Endothelial cell of umbilical vein (primary cell): ENCODE data around the gene STK39. TPM values are rescaled to one million over a fixed set of nuclear protein-coding genes. Genes with fewer than 3 reads are reported as not detected.

Source experiments
- BruUV-seq: library from RNA; stranded (reverse); fragments of 400-500 nt; replicated peaks from 2 replicates; lab custom pipeline; 2021; lab: Mats Ljungman, UMichigan
- CTCF ChIA-PET: fragments of 300-600, 350-600 bp; sonication (Branson Sonifier 250); formaldehyde crosslinking; loops from one replicate; lab custom pipeline; 2021; ENCODE audit warnings: antibody characterized with exemption, inconsistent platforms; lab: Charles Lee
- POLR2A ChIA-PET: fragments of 300-600, 350-600 bp; sonication (Branson Sonifier 250); formaldehyde crosslinking; loops from one replicate; lab custom pipeline; 2021; ENCODE audit warnings: antibody characterized with exemption, inconsistent platforms; lab: Charles Lee
- DNase-seq: peaks from one replicate; pipeline ENCODE4 v3.0.0-alpha.2; 2011; ENCODE audit warnings: low read depth, low spot score
- FAIRE-seq: peaks from 2 replicates; lab custom pipeline; 2011; peaks lifted over from hg19 to GRCh38; lab: Jason Lieb, UNC
- H2AFZ ChIP-seq: 2 replicates; pipeline ENCODE4 v1.6.0; 2012; ENCODE audit warnings: low read depth, low read length, control low read depth, inconsistent platforms
- H3K27ac ChIP-seq: 2 replicates; pipeline ENCODE4 v1.5.1; 2011; ENCODE audit warnings: low read depth, mild to moderate bottlenecking, control low read depth, low read length, moderate library complexity; ENCODE audit not compliant: insufficient read depth
- H3K27me3 ChIP-seq, 2 experiments: 2 replicates each; pipeline versions ENCODE4 v1.6.0 to v1.6.1; 2011; ENCODE audit warnings: low read length in 2 of 2, mixed read lengths in 1 of 2; ENCODE audit not compliant: control insufficient read depth in 2 of 2, insufficient read depth in 2 of 2
- H3K36me3 ChIP-seq, 2 experiments: 2 replicates in 1 of 2; 3 replicates in 1 of 2; pipeline ENCODE4 v1.5.1; 2011; ENCODE audit warnings: low read length in 2 of 2, mild to moderate bottlenecking in 1 of 2, moderate library complexity in 1 of 2; ENCODE audit not compliant: control insufficient read depth in 2 of 2, insufficient read depth in 2 of 2; ENCODE audit errors: extremely low read depth in 1 of 2
- H3K4me1 ChIP-seq: 3 replicates; pipeline ENCODE4 v1.5.1; 2011; ENCODE audit warnings: mild to moderate bottlenecking, low read length; ENCODE audit not compliant: control insufficient read depth, insufficient read depth; ENCODE audit errors: extremely low read depth
- H3K4me2 ChIP-seq: 2 replicates; pipeline ENCODE4 v1.6.1; 2011; ENCODE audit warnings: low read length, control low read depth, mixed read lengths; ENCODE audit not compliant: insufficient read depth
- H3K4me3 ChIP-seq, 3 experiments: fragments of 200-600 bp in 1 of 3; sonication (generic), shearing (Covaris generic) in 1 of 3; replicated peaks in 1 of 3; 2 replicates each; pipeline ENCODE4 v1.5.1; 2011 to 2016; ENCODE audit warnings: control low read depth in 3 of 3, low read length in 3 of 3, mild to moderate bottlenecking in 2 of 3, inconsistent platforms in 1 of 3, low read depth in 1 of 3, moderate library complexity in 1 of 3; ENCODE audit not compliant: insufficient read depth in 1 of 3
- H3K79me2 ChIP-seq: 2 replicates; pipeline ENCODE4 v1.6.0; 2012; ENCODE audit warnings: low read length, inconsistent platforms; ENCODE audit not compliant: control insufficient read depth, insufficient read depth
- H3K9ac ChIP-seq: replicated peaks from 2 replicates; pipeline ENCODE3; 2011; ENCODE audit warnings: low read length, control low read depth; ENCODE audit not compliant: insufficient read depth; ENCODE audit errors: extremely low read depth
- H3K9me1 ChIP-seq: replicated peaks from 3 replicates; pipeline ENCODE4 v1.6.0; 2011; ENCODE audit warnings: mild to moderate bottlenecking, low read length; ENCODE audit not compliant: control insufficient read depth, insufficient read depth; ENCODE audit errors: extremely low read depth
- H3K9me3 ChIP-seq: replicated peaks from 2 replicates; pipeline ENCODE4 v1.5.1; 2012; ENCODE audit warnings: low read length, inconsistent platforms; ENCODE audit not compliant: control insufficient read depth, insufficient read depth
- H4K20me1 ChIP-seq: replicated peaks from 2 replicates; pipeline ENCODE3; 2011; ENCODE audit warnings: mild to moderate bottlenecking, low read length; ENCODE audit not compliant: control insufficient read depth, insufficient read depth; ENCODE audit errors: extremely low read depth
- CTCF ChIP-seq, 2 donors: IDR thresholded peaks; 1 replicate in 1 of 2; 2 replicates in 1 of 2; pipeline ENCODE4 v1.5.1; 2011; ENCODE audit warnings: low read length in 2 of 2, mild to moderate bottlenecking in 2 of 2, moderate library complexity in 2 of 2, control low read depth in 1 of 2, inconsistent platforms in 1 of 2, low read depth in 1 of 2; ENCODE audit not compliant: insufficient read depth in 1 of 2; ENCODE audit errors: extremely low read depth in 1 of 2
- EZH2 ChIP-seq: IDR thresholded peaks from 2 replicates; pipeline ENCODE4 v1.6.1; 2012; ENCODE audit warnings: borderline replicate concordance, low read depth, mild to moderate bottlenecking, moderate library complexity, low read length, inconsistent platforms; ENCODE audit not compliant: severe bottlenecking
- FOS ChIP-seq: IDR thresholded peaks from 2 replicates; pipeline ENCODE4 v1.6.1; 2011; ENCODE audit warnings: mild to moderate bottlenecking, low read length, moderate library complexity, borderline replicate concordance; ENCODE audit not compliant: insufficient read depth
- GATA2 ChIP-seq: IDR thresholded peaks from 2 replicates; pipeline ENCODE4 v1.7.0; 2011; ENCODE audit warnings: low read depth, mild to moderate bottlenecking, moderate library complexity, mixed read lengths, low read length; ENCODE audit not compliant: insufficient read length, insufficient read depth
- JUN ChIP-seq: IDR thresholded peaks from 2 replicates; pipeline ENCODE4 v1.6.1; 2011; ENCODE audit warnings: borderline replicate concordance, low read depth; ENCODE audit not compliant: insufficient read length, insufficient read depth
- MAX ChIP-seq: IDR thresholded peaks from 2 replicates; pipeline ENCODE4 v1.6.1; 2011; ENCODE audit not compliant: insufficient read depth, insufficient read length
- MYC ChIP-seq: IDR thresholded peaks from one replicate; pipeline ENCODE4 v1.6.1; 2011; ENCODE audit warnings: mild to moderate bottlenecking, low read depth, low read length
- POLR2A ChIP-seq: IDR thresholded peaks from 2 replicates; pipeline ENCODE4 v1.6.1; 2012; ENCODE audit warnings: low read depth, mild to moderate bottlenecking, control low read depth, low read length
- POLR2AphosphoS5 ChIP-seq: IDR thresholded peaks from 2 replicates; pipeline ENCODE4 v1.6.1; 2012; ENCODE audit warnings: low read depth, mild to moderate bottlenecking, control low read depth, low read length, moderate library complexity; ENCODE audit not compliant: insufficient read depth
- dilution Hi-C: fragments of 300-500 bp; cut with MboI; formaldehyde crosslinking; loops from one replicate; pipeline ENCODE4 v1.15.0; 2019; ENCODE audit warnings: low sequenced_read_pairs; ENCODE audit not compliant: extremely low pct_ligation_motif_present
- intact Hi-C: fragments of 100-400 bp; cut with micrococcal nuclease; formaldehyde crosslinking; loops from one replicate; pipeline ENCODE4 v1.10.0; 2022
- polyA plus RNA-seq, 4 experiments: library from polyadenylated mRNA; depleted of rRNA in 3 of 4; stranded (reverse) in 3 of 4; unstranded in 1 of 4; fragments of >200 nt; gene quantifications; 2 replicates each; pipeline versions ENCODE4 v1.2.1 to v1.2.3, GENCODE V29; 2011 to 2012; ENCODE audit warnings: missing spikeins in 1 of 4
- total RNA-seq: library from RNA; stranded (reverse); gene quantifications from 2 replicates; pipeline ENCODE4 v1.2.3, GENCODE V29; 2021

STK39 gene
- total and polyA plus RNA-seq, 2 donors (not counting 3 experiments of a cell fraction or from before 2014, with no cell fraction given), result 4.6 to 13.1 TPM

- POLR2A ChIA-PET, result no interaction called here
These were observed 103.6 kb downstream of the STK39 start for GRCh38 chr2:168143813-168144212.

More at GRCh38 chr2:168143813-168144212, 103.6 kb downstream of the STK39 start:
- no peaks in the 10 kb centered on the region for H4K20me1 ChIP-seq
- TF ChIP-seq POLR2A, result no peak
- no peak for TF ChIP-seq EZH2
- TF ChIP-seq FOS, result no peak
- TF ChIP-seq GATA2, result no peak
- no peak for TF ChIP-seq JUN
- TF ChIP-seq MAX, result no peak
- no peak for TF ChIP-seq CTCF (IDR thresholded peaks at IDR 0.05; ENCODE audit: extremely low read depth in 1 of 2, insufficient read depth in 1 of 2, low read depth in 1 of 2, low read length in 2 of 2)
- TF ChIP-seq POLR2AphosphoS5, result no peak
- TF ChIP-seq MYC, result no peak
- dilution Hi-C loops, result no loop called here
- DNase-seq (no peak), FAIRE-seq (no peak)
- no peak overlapping the region for H3K9ac ChIP-seq
- no peak overlapping the region for H2AFZ ChIP-seq
- CTCF ChIA-PET, result no interaction called here
- intact Hi-C loops, result no loop called here
- H3K9me1 ChIP-seq, result no peaks in the 10 kb centered on the region
- H3K4me2 ChIP-seq, result no peak overlapping the region
- no peak overlapping the region for H3K27ac ChIP-seq
- no peak overlapping the region for H3K4me3 ChIP-seq
- no TSS peak for BruUV-seq
- no peaks in the 10 kb centered on the region for H3K4me1 ChIP-seq
- H3K27me3 ChIP-seq, result no peaks in the 10 kb centered on the region
- no peaks in the 10 kb centered on the region for H3K9me3 ChIP-seq
- H3K36me3 ChIP-seq, result no peaks in the 10 kb centered on the region
- no peaks in the 10 kb centered on the region for H3K79me2 ChIP-seq
